Omental fat pad (tissue), 4 donors: ENCODE data around the gene P2RX5. TPM values are rescaled to one million over a fixed set of nuclear protein-coding genes. Genes with fewer than 3 reads are reported as not detected.
A peak's percentile ranks its signal among the peaks of the same experiment; 100 is the strongest.

ENCODE experiments used
- ATAC-seq: fragments of 150-250 bp; one replicate; pipeline ENCODE4 v1.9.1; 2016; ENCODE audit warnings: mild to moderate bottlenecking, moderate library complexity; ENCODE audit not compliant: low FRiP score
- DNase-seq: peaks from one replicate; pipeline ENCODE4 v3.0.0-alpha.2; 2019; ENCODE audit warnings: low spot score
- total RNA-seq, 4 donors: library from RNA; depleted of rRNA; stranded (reverse); fragments of >200 nt; gene quantifications; one replicate each; pipeline ENCODE4 v1.1.0, GENCODE V29; 2016
- TF ChIP-seq, protein P1 (sequence below), 3 donors: fragments of 450-650 bp; IDR thresholded peaks; one replicate each; pipeline ENCODE4 v1.5.1; 2016 to 2017; ENCODE audit warnings: antibody characterized with exemption in 3 of 3, mild to moderate bottlenecking in 3 of 3, moderate library complexity in 2 of 3

Gene P2RX5
- total RNA-seq, 4 donors from 2014 or later, result 0.84 to 2.4 (median 0.94) TPM

DNA sequence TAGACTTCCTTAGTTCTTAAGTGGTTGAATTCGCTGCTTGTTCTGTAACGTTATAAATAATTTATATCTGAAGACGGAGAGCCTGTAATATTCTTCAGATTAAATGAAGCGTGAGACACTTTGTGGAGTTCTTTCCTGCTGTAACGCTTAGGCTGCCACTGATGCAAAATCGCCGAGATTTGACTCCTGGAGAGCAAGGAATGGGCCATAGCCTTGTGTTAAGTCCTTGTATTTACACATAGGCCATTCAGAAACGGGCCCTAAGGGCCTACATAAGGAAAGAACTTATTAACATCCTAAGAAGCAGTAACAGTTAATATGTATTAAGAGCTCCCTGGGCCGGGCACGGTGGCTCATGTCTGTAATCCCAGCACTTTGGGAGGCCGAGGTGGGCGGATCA is 26.4 kb downstream of the P2RX5 start:
- ATAC-seq, result no peak
- no peak for DNase-seq
- TF ChIP-seq, protein P1, sequence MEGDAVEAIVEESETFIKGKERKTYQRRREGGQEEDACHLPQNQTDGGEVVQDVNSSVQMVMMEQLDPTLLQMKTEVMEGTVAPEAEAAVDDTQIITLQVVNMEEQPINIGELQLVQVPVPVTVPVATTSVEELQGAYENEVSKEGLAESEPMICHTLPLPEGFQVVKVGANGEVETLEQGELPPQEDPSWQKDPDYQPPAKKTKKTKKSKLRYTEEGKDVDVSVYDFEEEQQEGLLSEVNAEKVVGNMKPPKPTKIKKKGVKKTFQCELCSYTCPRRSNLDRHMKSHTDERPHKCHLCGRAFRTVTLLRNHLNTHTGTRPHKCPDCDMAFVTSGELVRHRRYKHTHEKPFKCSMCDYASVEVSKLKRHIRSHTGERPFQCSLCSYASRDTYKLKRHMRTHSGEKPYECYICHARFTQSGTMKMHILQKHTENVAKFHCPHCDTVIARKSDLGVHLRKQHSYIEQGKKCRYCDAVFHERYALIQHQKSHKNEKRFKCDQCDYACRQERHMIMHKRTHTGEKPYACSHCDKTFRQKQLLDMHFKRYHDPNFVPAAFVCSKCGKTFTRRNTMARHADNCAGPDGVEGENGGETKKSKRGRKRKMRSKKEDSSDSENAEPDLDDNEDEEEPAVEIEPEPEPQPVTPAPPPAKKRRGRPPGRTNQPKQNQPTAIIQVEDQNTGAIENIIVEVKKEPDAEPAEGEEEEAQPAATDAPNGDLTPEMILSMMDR (IDR thresholded peaks at IDR 0.05), result no peak

GRCh38 chr17:3669085-3669347 is 26.9 kb downstream of the P2RX5 start:
- TF ChIP-seq, protein P1 (IDR thresholded peaks at IDR 0.05), result no peak
- DNase-seq, result no peak
- no peak for ATAC-seq

DNA sequence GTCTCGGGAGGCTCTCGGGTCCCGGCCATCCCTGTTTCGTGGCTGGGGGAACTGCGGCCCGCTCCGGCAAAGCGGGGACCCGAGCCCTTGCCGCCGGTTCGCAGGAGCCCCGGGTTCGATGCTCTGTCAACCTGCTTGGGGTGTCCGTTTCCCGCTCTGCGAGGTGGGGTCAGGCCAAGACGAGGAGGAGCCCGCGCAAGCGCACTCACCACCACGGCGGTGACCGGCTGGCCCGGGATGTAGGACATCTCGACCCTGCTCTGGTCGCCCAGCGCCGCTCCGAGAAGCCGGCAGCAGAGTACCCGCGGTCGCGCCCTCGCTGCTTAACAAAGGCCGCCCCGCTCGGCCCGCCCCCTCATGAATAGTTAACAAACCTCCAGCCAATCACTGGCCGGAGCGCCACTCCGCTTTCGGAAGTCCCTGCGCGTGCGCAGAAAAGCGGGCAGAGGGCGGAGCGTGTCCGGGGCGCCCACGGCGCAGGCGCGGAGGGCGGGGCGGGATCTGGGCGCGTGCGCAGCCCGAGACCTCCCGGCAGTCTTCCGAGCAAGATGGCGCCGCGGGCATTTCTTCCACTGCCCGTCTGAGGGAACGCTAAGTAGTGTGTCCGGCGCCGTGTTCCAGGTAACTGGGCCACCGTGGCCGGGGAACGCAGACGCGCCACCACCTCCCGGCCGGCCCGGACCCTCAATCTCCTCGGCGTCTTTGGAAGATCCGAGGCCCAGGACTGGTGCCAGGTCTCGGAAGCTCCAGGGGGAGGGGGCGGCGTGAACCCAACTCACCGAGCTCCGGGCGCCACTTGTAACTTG is 27.5 kb downstream of the P2RX5 start, which contains the start of the genes EMC6 and TAX1BP3:
Gene EMC6 (plus strand): TSS at position 534 of the 806 bp plus-strand sequence. CDS start 335 bp downstream, outside the sequence.
Gene TAX1BP3 (minus strand): TSS at position 300 of the 806 bp plus-strand sequence. CDS start 52 bp downstream, at position 248.
- TF ChIP-seq, protein P1 (IDR thresholded peaks at IDR 0.05), result no peak

GRCh38 chr17:3667366-3668278 is 28.3 kb downstream of the P2RX5 start:
- ATAC-seq, result peak; percentile 89
- TF ChIP-seq, protein P1 (IDR thresholded peaks at IDR 0.05), result no peak
- peak; percentile 45 for DNase-seq

More for the DNA sequence above, 27.5 kb downstream of the P2RX5 start, which contains the start of the genes EMC6 and TAX1BP3:
- peak; percentile 92 for DNase-seq
- peak; percentile 92 for ATAC-seq

- no peak for DNase-seq
- no peak for ATAC-seq
- TF ChIP-seq, protein P1 (IDR thresholded peaks at IDR 0.05), result no peak
These were observed 29.4 kb downstream of the P2RX5 start for GRCh38 chr17:3666516-3666915.

GRCh38 chr17:3665834-3666233 is 30.1 kb downstream of the P2RX5 start:
- TF ChIP-seq, protein P1 (IDR thresholded peaks at IDR 0.05), result no peak
- DNase-seq (no peak), ATAC-seq (no peak)
